ENCODE results near the gene GSK3B.

GRCh38 chr3:119809249-119810017, 284.8 kb downstream of the GSK3B start:
- TF ChIP-seq POLR2A (IDR thresholded peaks at IDR 0.05; ENCODE audit: low read length) (no peak), GATA1 (IDR thresholded peaks at IDR 0.05; ENCODE audit: low read depth, low read length) (no peak)

Measured in erythroblast (primary cell).